Measurements from ENCODE around the gene PPP1R13L.
"Not testable (repeated sequence)": the region's sequence is repeated elsewhere in the genome, so short reads cannot be mapped to it uniquely, and the experiment has no call there.

The PPP1R13L gene

DNA sequence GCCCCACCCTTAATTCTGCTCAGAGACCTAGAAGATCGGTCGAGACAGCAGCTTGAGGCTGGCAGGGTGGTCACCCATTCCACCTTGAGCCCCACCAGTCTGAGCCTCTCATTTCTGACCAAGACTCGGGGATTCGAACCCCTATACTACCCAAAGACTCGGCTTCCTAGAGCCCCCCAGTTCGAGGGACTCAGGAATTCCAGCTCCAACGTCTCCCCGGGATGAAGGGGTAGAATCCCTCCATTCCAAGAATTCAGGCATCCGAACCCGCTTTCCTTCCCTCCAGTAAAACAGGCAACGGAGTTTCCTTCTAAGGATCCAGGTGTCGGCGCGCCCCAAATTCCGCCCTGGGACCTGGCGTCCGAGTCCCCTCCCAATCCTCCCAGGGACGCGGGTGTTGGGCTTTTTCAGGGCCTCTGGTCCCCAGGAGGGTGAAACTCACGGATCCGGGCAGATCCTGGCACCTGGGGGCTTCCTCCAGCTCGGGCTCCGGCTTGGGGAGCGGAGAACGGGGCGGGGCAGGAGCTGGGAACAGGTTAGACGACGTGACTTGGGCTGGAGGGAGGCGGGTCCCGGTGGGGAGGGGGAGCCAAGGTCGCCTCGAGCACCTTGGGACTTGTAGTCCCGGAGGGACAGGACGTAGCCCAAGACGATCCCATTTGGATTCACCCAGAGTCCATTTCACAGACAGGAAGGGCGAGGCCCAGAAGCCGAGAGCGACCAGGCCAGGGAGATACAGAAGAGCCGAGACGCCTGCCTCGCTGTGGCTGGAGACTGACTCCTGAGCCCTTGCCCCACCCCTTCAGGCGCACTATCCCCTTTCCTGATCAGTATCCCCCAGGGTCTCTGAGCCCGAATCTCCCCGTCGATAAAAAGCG lies at the start of gene PPP1R13L:
Gene PPP1R13L (minus strand): TSS at position 513 of the 878 bp plus-strand sequence. CDS start 6,751 bp downstream, outside the sequence.
- no peak for DNase-seq (ENCODE audit: low spot score)

DNA sequence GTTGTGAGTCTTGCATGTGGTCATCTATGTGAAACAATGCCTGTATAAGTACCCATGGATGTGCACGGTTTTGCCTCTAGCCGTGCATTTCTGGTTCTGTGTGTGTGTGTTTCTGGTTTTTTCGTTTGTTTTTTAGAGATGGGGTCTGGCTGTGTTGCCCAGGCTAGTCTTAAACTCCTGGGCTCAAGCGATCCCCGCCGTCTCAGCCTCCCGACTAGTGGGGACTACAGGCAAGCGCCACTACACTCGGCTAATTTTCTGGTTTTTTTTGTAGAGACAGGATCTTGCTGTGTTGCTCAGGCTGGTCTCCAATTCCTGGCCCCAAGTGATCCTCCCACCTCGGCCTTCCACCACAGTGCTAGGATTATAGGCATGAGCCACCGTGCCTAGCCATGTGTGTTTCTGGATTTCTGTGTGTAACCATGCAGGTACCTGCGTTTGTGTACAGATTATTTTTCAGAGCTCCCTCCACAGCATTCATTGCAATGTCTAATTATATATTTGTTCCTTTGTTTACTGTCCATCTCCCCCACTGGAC lies 47.0 kb upstream of the PPP1R13L start:
- DNase-seq (ENCODE audit: low spot score): no peak

DNA sequence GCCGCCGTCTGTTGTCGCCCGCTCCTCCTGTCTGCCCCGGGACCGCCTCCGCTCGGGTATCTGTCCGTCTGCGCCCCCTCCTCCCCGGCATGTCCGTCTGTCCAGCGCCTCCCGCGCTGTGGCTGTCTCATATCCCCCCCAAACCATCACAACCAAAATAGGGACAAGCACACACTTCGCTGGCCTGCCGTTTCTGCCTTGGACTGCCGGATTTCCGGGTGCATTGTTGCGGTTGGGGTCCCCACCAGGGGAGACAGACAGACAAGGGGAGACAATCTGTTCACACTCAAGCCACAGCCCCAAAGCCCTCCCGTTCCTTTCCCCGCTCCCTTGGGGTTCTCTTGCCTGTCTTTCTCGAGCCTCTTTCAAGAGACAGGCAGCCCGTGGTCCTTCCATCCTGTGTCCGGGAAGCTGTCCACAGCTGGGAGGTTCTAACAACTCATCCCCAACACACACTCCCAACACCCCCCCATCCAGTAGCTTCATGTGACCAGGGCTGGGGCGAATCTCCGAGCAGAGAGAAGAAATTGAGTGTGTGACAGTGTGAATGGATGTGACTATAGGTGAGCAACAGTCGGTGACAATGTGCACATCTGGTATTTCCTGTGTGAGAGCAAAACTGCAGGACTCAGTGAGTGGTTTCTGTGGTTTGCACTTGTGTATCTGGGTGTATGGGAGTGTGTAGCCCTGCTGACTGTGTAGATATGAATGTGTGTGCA lies 46.4 kb upstream of the PPP1R13L start:
- no peak for DNase-seq (ENCODE audit: low spot score)

DNA sequence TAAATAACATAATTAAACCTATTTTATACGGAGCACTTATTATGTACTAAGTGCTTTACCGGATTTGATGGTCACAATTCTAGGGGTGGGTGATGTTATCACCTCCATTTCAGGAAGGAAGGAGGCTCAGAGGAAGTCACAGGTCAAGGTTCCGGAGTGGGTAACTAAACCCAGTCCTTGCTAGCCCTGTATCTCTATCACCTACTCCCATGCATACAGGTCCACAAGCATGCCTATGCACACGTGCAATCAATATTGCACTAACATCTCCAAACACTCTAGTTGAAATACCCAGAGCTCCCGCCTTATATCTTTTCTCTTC lies 45.1 kb upstream of the PPP1R13L start:
- no peak for DNase-seq (ENCODE audit: low spot score)

DNA sequence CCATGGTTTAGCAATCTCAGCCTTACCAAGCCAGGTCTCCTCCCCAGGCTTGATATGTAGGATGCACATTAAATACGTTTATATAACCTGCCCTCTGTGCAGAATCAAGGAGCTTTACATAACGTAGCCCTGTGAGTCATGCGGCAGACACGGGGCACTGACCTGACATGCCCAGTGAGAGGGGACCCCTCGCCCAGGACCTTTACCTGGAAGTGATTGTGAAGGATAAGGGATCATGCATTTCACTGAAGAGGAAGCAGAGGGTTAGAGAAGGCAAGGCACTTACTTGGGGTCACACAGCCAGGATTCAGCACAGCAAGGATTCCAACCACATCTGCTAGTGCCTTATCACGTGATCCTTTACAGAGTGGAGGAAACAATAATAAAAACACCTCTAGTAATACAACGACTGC lies 44.0 kb upstream of the PPP1R13L start:
- DNase-seq (ENCODE audit: low spot score): no peak

- no peak for DNase-seq (ENCODE audit: low spot score)
These were observed 43.5 kb upstream of the PPP1R13L start for GRCh38 chr19:45448425-45448756.

DNA sequence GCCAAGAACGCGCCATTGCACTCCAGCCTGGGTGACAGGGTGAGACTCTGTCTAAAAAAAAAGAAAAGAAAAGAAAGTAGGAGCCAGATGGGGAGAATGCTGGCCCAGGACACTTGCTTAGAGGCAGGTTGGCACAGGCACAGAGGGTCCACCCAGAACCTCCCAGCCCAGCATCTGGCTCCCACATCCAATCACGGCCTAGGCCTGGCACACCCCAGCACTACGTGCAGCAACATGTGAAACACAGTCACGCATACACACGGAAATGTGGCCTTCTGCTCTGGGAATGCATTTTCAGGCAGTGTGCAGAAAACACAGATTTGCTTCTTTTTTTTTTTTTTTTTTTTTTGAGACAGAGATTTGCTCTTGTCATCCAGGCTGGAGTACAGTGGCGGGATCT lies 42.1 kb upstream of the PPP1R13L start:
- no peak for DNase-seq (ENCODE audit: low spot score)

DNA sequence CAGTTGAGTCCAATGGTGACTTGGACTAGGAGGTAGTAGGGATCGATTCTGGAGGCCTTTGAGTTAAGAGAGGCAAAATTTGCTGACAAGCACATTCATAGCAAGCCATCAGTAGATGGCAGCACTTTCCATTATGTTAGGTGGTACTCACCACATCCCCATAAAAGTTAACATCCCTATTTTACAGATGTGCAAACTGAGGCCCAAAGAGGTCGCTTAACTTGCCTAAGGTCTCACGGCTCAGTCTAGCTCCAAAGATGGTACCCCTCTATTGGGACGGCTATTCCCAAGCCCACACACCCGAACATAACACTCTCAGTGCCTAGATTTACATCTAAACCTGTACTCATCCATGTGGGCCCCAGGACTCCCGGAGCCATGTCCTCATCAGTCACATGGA lies 41.4 kb upstream of the PPP1R13L start:
- no peak for DNase-seq (ENCODE audit: low spot score)

DNA sequence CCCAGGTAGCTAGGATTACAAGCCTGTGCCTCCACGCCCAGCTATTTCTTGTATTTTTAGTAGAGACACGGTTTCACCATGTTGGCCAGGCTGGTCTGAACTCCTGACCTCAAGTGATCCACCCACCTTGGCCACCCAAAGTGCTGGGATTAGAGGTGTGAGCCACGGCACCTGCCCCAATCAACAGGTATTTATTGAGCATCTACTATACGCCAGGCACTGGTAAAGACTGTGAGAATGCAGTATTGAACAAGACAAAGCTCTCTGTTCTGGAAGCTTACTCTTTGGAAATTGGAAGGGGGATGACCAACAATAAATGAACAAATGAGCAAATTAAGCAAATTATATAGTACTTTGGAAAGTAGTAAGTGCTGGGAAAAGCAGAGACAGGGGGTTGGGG lies 40.3 kb upstream of the PPP1R13L start:
- no peak for DNase-seq (ENCODE audit: low spot score)

- peak; percentile 79 for DNase-seq (ENCODE audit: low spot score)
These were observed 39.6 kb upstream of the PPP1R13L start for GRCh38 chr19:45444318-45445041.

- DNase-seq (ENCODE audit: low spot score): no peak
These were observed 38.8 kb upstream of the PPP1R13L start for GRCh38 chr19:45443462-45444317.

DNA sequence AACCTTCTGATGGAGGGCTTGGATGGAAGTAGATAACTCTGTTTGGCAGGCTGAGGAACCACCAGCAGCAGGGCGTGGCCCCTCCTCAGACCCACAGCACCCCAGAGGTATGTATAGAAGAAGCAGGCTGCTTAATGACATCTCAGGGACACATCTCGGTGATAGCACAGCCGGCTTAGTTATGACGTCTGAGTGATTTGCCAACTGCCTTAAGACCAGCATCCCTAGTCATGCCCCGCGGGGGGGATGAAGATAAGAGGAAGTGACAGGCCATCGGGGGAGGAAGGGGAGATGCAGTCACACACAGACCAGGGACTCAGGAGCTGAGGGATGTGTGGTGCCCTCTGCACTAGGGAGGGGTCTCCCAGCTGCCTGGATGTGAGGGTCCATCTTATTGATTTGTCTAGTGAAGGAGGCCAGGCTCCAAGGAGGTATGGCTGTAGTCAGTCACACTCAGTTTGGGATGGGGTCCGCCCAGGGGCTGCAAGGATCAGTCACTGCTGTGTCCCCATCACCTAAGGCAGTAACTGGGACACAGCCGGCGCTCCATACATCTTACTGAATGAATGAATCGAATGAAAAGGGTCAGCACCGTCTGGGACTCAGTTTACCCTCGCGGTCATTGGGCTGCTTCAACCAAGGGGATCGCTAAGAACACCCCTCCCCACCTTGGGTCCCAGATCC lies 38.1 kb upstream of the PPP1R13L start:
- peak; percentile 77 for DNase-seq (ENCODE audit: low spot score)

- no peak for DNase-seq (ENCODE audit: low spot score)
These were observed 37.5 kb upstream of the PPP1R13L start for GRCh38 chr19:45442408-45442777.

DNA sequence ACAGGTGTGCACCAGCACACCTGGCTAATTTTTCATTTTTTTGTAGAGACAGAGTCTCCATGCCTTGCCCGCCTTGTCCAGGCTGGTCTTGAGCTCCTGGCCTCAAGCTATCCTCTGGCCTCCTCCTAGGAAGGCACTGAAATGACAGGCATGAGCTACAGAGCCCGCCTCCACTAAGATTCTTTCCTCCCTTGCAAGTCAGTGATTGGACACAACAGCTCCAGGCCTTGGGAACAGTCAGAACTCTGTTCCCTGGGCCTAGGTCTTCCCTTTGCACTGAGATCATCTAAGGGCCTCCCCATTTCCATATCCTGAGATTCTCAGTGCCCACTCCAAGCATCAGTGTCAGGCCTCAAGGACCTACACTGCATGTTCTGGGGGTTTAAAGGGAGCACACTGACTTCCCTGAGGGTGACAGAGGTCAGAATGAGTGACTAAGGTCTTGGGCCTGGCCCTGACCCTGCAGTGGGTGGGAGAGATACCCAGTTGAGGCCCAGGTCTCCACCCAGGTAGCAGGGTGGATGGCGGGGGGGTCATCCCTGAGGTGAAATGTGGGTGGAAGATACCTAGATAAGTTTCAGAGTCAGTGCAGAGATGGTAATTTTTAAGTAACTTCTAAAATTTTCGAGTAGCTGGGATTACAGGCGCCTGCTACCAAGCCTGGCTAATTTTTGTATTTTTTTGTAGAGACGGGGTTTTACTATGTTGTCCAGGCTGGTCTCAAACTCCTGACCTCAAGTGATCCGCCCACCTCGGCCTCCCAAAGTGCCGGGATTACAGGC lies 36.2 kb upstream of the PPP1R13L start:
- no peak for DNase-seq (ENCODE audit: low spot score)

- DNase-seq (ENCODE audit: low spot score): no peak
These were observed 35.4 kb upstream of the PPP1R13L start for GRCh38 chr19:45440259-45440638.

GRCh38 chr19:45439569-45440258 lies 34.8 kb upstream of the PPP1R13L start:
- no peak for DNase-seq (ENCODE audit: low spot score)

DNA sequence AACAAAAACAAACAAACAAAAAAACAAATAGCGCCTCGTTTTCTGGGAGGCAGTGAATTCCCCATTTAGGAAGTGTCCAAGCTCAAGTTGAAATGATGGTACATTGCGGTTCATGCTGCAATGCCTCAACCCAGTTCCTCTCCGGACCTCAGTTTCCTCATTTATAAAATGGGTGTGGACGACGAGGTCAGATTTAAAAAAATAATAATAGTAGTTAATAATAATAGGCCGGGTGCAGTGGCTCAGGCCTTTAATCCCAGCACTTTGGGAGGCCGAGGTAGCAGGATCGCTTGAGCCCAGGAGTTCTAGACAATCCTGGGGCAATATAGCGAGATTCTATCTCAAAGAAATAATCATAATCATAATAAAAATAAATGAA lies 34.3 kb upstream of the PPP1R13L start:
- no peak for DNase-seq (ENCODE audit: low spot score)

DNA sequence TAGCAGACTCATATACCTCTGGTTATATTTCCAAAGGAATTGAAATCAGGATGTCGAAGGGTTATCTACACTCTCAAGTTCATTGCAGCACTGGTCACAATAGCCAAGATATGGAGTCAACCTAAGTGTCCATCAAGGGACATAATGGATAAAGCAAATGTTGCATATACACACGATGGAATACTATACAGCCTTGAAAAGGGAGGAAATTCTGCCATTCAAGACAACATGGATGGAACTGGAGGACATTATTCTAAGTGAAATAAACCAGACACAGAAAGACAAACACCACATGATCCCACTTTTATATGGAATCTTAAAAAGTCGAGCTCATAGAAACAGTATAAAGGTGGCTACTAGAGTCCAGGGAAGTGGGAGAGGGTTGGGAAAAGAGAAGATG lies 32.5 kb upstream of the PPP1R13L start:
- no peak for DNase-seq (ENCODE audit: low spot score)

DNA sequence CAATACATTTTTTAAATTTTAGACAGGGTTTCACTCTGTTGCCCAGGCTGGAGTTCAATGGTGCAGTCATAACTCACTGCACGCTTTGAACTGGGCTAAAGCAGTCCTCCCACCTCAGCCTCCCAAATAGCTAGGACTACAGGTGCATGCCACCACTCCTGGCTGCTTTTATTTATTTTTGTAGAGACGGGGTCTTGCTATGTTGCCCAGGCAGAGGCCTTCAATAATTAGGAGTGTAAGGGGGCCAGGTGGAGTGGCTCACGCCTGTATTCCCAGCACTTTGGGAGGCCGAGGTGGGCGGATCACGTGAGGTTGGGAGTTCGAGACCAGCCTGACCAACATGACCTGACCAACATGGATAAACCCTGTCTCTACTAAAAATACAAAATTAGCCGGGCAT lies 27.7 kb upstream of the PPP1R13L start:
- not testable (repeated sequence) for DNase-seq (ENCODE audit: low spot score)

- not testable (repeated sequence) for DNase-seq (ENCODE audit: low spot score)
These were observed 26.1 kb upstream of the PPP1R13L start for GRCh38 chr19:45431008-45431407.
